ENCODE data around the gene TMEM200A.
A peak's percentile ranks its signal among the peaks of the same experiment; 100 is the strongest.

The TMEM200A gene

DNA sequence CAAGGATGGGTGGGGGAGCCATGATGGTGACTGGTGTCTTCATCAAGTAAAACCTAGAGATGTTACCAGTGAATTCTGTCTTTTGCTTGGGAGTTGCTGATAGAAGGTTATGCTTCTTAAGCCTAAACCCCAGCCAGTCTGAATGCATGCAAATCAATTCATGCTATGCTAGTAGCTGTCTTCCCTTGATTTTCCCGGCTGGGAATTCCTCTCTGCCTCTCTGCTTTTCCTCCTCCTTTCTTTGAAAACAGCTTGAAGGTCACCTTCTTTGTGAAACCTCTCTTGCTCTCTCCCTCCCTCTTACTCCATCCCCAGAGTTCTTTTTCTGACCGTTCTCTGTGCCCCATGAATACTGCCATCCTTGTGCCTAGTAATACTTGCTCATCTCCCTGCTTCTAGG, 58.9 kb downstream of the TMEM200A start:
- H3K4me3 ChIP-seq (ENCODE audit: control insufficient read depth, low read depth, low read length) = no peak overlapping the region
- TF ChIP-seq, protein P1, sequence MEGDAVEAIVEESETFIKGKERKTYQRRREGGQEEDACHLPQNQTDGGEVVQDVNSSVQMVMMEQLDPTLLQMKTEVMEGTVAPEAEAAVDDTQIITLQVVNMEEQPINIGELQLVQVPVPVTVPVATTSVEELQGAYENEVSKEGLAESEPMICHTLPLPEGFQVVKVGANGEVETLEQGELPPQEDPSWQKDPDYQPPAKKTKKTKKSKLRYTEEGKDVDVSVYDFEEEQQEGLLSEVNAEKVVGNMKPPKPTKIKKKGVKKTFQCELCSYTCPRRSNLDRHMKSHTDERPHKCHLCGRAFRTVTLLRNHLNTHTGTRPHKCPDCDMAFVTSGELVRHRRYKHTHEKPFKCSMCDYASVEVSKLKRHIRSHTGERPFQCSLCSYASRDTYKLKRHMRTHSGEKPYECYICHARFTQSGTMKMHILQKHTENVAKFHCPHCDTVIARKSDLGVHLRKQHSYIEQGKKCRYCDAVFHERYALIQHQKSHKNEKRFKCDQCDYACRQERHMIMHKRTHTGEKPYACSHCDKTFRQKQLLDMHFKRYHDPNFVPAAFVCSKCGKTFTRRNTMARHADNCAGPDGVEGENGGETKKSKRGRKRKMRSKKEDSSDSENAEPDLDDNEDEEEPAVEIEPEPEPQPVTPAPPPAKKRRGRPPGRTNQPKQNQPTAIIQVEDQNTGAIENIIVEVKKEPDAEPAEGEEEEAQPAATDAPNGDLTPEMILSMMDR (conservative IDR thresholded peaks at IDR 0.05; ENCODE audit: control insufficient read depth, insufficient read depth, low read depth, low read length) = no peak
- DNase-seq (ENCODE audit: low read depth) = no peak

DNA sequence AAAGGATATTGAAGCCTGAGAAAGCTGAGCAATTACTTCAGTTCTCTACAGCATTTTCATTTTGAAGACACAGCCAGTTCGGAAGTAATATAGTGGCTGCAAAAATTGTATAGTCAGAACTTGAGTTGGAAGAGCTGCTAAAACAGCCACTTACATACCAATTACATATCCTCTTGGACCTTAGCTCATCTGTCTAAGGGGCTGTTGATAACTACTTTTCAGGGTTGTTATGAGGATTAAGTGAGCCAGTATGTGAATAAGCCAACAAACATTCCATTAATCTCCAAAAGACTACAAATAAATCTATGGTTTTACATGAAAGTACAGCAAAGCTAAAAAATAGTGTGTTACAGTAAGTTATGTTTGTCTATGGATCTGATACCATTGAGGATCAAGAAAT, 59.7 kb downstream of the TMEM200A start:
- H3K4me3 ChIP-seq (ENCODE audit: control insufficient read depth, low read depth, low read length) = no peak overlapping the region
- TF ChIP-seq, protein P1 (conservative IDR thresholded peaks at IDR 0.05; ENCODE audit: control insufficient read depth, insufficient read depth, low read depth, low read length) = no peak
- DNase-seq (ENCODE audit: low read depth) = no peak

DNA sequence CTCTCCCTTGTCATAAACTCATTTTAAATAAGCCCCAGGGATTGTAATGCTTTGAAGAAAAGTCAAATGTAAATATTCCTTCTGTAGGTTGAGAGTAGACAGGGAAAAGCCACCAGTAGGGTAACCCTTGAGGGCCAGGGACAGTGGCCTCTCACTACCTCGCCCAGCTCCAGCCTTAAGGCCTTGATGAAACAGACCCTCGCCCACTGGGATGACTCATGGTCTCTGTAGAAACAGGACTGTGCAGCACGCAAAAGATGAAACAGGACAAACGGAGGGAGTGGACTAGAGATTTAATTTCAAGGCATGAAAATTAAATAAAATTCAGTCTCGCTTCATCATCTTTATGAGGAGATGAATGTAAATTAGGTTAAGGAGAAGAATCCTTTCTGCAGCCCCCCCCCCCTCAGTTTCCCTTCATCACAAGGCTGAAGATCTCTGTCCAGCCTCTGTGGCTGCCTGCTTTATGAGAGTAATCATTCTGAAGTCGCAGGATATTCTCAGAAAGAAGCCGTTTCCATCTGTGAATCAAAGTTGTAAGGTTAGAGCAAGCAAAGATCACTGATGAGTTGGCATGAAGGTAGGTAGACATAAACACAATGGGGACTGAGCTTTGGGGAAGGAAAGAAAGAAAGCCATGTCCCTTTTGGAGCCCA, 60.4 kb downstream of the TMEM200A start:
- TF ChIP-seq, protein P1 (conservative IDR thresholded peaks at IDR 0.05; ENCODE audit: control insufficient read depth, insufficient read depth, low read depth, low read length) = no peak
- peak; percentile 66 for DNase-seq (ENCODE audit: low read depth)
- H3K4me3 ChIP-seq (ENCODE audit: control insufficient read depth, low read depth, low read length) = no peak overlapping the region

DNA sequence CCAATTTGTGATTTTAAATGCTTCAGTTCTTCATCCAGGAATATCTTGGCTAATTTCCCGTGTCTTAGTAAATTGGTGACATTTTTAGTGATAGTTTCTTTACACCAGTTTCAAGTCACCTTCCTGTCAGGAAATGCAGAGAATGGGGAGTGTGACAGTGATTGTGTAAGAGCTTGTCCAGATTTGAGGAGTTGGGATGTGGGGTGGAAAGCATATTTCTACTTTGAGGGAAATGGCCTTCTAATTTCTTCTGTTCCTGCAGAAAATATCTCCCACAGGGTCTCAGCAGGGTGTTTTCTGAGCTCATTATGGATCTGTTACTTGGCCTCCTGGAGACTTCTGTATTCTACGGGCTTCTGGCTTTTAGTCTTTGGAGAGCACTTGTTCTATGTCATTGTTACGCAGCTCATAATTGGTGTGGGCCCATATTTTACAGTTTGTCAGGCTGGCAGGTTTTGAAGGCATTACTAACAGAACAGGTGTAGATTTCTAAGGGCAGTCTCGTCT, 65.6 kb downstream of the TMEM200A start:
- DNase-seq (ENCODE audit: low read depth) = no peak
- TF ChIP-seq, protein P1 (conservative IDR thresholded peaks at IDR 0.05; ENCODE audit: control insufficient read depth, insufficient read depth, low read depth, low read length) = no peak
- H3K4me3 ChIP-seq (ENCODE audit: control insufficient read depth, low read depth, low read length) = no peak overlapping the region

DNA sequence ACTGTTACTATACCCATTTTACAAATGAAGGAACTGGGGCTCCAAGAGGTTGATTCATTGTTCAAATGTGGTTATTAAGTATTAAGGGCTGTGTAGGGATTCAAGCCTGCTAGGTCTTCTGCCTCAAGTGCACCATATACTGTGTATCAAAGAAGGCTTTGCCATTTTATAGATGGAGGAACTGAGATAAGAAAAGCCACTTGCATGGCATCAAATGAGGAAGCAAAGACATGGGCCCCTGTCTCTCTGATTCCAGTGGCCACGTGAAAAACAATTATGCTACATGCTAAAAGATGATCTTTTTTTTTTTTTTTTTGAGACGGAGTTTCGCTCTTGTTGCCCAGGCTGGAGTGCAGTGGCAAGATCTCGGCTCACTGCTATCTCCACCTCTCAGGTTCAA, 67.0 kb downstream of the TMEM200A start:
- no peak overlapping the region for H3K4me3 ChIP-seq (ENCODE audit: control insufficient read depth, low read depth, low read length)
- TF ChIP-seq, protein P1 (conservative IDR thresholded peaks at IDR 0.05; ENCODE audit: control insufficient read depth, insufficient read depth, low read depth, low read length) = no peak
- DNase-seq (ENCODE audit: low read depth) = no peak

DNA sequence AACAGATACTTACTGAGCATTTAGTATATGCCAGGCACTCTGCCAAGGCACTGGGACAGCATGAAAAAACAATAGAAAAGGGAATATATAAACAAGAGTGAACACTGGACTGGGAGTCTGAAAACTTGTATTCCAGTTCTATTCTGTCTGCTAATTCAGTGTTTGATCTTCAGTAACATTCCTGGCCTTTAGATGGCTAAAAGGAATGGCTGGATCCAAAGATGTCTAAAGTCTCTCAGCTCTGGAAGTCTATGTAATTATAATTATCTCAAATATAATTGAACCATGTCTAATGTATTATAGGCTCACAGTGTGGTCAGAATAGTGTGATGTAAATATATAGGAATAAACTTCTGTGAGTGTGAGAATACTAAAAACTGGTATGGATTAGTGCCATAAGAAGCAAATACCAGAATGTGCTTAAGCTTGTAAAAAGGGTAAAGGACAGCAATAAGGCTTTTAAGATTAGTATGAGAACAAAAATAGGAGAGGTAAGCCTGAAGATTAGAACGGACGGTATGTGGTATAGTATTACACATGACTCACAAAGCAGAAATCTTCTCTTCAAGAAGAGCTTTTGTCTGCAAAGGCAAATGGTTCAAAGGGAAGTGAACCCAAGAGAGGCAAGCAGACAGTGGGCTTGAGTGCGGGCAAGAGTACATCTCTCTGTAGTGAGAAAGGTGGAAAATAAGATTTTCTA, 68.5 kb downstream of the TMEM200A start:
- H3K4me3 ChIP-seq (ENCODE audit: control insufficient read depth, low read depth, low read length) = no peak overlapping the region
- TF ChIP-seq, protein P1 (conservative IDR thresholded peaks at IDR 0.05; ENCODE audit: control insufficient read depth, insufficient read depth, low read depth, low read length) = no peak
- DNase-seq (ENCODE audit: low read depth) = peak; percentile 50
